GM23338 (cell line): ENCODE results near the gene NPHP1.
"Not testable (repeated sequence)": the region's sequence is repeated elsewhere in the genome, so short reads cannot be mapped to it uniquely, and the experiment has no call there.

Source experiments
- EZH2 ChIP-seq: fragments of 200-600 bp; sonication (generic); IDR thresholded peaks from one replicate; pipeline ENCODE4 v1.8.0; 2017; ENCODE audit warnings: antibody characterized with exemption, mild to moderate bottlenecking, low read depth; ENCODE audit not compliant: unreplicated experiment
- TF ChIP-seq, protein P1 (sequence below), 2 experiments: fragments of 200-600 bp in 1 of 2; sonication (generic) in 1 of 2; conservative IDR thresholded peaks; 2 replicates each; pipeline versions ENCODE4 v1.5.1 to v1.6.1; 2016 to 2017; ENCODE audit warnings: antibody characterized with exemption in 2 of 2, low read depth in 2 of 2, mild to moderate bottlenecking in 2 of 2, moderate library complexity in 1 of 2

DNA sequence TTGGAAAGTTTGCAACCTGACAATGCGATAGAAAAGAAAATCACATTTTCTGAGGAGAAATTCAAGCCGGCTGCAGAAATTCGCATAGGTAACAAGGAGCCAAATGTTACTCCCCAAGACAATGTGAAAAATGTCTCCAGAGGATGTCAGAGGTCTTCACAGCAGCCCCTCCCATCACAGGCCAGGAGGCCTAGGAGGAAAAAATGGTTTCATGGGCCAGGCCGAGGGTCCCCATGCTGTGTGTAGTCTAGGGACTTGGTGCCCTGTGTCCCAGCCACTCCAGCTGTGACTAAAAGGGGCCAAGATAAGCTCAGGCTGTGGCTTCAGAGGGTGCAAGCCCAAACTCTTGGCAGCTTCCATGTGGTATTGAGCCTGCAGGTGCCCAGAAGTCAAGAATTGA, 50.0 kb downstream of the NPHP1 start:
- TF ChIP-seq, protein P1, sequence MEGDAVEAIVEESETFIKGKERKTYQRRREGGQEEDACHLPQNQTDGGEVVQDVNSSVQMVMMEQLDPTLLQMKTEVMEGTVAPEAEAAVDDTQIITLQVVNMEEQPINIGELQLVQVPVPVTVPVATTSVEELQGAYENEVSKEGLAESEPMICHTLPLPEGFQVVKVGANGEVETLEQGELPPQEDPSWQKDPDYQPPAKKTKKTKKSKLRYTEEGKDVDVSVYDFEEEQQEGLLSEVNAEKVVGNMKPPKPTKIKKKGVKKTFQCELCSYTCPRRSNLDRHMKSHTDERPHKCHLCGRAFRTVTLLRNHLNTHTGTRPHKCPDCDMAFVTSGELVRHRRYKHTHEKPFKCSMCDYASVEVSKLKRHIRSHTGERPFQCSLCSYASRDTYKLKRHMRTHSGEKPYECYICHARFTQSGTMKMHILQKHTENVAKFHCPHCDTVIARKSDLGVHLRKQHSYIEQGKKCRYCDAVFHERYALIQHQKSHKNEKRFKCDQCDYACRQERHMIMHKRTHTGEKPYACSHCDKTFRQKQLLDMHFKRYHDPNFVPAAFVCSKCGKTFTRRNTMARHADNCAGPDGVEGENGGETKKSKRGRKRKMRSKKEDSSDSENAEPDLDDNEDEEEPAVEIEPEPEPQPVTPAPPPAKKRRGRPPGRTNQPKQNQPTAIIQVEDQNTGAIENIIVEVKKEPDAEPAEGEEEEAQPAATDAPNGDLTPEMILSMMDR (conservative IDR thresholded peaks at IDR 0.05; ENCODE audit: low read depth in 2 of 2) = not testable (repeated sequence)
- TF ChIP-seq EZH2 = not testable (repeated sequence)
